ENCODE measurements around the gene GRM4. TPM values are rescaled to one million over a fixed set of nuclear protein-coding genes. Genes with fewer than 3 reads are reported as not detected.

Gene GRM4
- total RNA-seq, 1 donor from 2014 or later = not detected

DNA sequence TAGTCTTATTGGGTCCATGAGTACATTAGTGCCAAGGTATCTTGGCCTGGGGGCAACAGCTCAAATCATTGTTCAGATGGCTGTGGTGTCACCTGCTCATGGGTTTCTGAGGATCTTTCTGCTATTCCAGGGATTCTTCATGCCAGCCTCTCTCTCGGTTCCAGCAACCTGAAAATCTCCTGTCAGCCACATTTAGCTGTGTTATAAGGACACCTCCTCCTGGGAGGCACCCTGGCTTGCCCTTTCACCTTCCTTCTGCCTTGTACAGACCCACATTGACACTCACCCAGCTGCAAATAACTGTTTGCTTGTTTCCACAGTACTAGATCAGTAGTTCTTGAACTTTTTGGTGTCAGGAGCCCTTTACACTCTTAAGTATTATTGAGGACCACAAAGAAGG lies 159.9 kb downstream of the GRM4 start:
- intact Hi-C loops (cut with micrococcal nuclease) = no loop called here
- H3K4me1 ChIP-seq = no peaks in the 10 kb centered on the region
- no peak for DNase-seq
- no peaks in the 10 kb centered on the region for H3K36me3 ChIP-seq
- H3K27me3 ChIP-seq (ENCODE audit: low read depth) = peaks cover 85% of the 10 kb centered on the region
- no peak overlapping the region for H3K4me3 ChIP-seq
- no peaks in the 10 kb centered on the region for H3K9me3 ChIP-seq (replicated peaks)
- no peak overlapping the region for H3K27ac ChIP-seq (replicated peaks)
- TF ChIP-seq, protein P1, sequence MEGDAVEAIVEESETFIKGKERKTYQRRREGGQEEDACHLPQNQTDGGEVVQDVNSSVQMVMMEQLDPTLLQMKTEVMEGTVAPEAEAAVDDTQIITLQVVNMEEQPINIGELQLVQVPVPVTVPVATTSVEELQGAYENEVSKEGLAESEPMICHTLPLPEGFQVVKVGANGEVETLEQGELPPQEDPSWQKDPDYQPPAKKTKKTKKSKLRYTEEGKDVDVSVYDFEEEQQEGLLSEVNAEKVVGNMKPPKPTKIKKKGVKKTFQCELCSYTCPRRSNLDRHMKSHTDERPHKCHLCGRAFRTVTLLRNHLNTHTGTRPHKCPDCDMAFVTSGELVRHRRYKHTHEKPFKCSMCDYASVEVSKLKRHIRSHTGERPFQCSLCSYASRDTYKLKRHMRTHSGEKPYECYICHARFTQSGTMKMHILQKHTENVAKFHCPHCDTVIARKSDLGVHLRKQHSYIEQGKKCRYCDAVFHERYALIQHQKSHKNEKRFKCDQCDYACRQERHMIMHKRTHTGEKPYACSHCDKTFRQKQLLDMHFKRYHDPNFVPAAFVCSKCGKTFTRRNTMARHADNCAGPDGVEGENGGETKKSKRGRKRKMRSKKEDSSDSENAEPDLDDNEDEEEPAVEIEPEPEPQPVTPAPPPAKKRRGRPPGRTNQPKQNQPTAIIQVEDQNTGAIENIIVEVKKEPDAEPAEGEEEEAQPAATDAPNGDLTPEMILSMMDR (IDR thresholded peaks at IDR 0.05; ENCODE audit: borderline replicate concordance) = no peak

DNA sequence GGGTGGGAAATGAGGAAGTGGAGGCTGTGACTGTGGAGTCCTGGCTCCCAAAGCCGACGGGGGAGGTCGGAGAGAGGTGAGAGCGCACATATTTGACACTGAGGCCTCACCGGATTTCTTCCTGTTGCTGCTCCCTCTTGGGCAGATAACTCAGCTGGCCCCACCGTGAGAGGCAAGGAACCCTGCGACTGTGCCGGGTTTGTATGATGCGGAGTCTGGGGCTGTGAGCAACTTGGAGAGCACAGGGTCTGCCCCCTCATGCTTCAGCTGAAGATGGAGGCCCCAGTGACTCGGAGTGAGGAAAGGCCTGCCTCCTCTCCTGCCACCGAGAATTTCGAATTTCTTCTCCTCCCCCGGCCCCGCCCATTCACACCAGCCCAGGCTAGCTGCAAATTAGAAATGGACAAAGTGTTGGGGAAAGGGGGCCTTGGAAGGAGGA lies 160.6 kb downstream of the GRM4 start:
- Histone ChIP-seq H3K27ac (replicated peaks) (no peak overlapping the region), H3K4me1 (no peaks in the 10 kb centered on the region), H3K4me3 (no peak overlapping the region), H3K9me3 (replicated peaks) (no peaks in the 10 kb centered on the region), H3K27me3 (ENCODE audit: low read depth) (peaks cover 79% of the 10 kb centered on the region), H3K36me3 (no peaks in the 10 kb centered on the region)
- DNase-seq = no peak
- TF ChIP-seq, protein P1 (IDR thresholded peaks at IDR 0.05; ENCODE audit: borderline replicate concordance) = no peak
- intact Hi-C loops (cut with micrococcal nuclease) = no loop called here

DNA sequence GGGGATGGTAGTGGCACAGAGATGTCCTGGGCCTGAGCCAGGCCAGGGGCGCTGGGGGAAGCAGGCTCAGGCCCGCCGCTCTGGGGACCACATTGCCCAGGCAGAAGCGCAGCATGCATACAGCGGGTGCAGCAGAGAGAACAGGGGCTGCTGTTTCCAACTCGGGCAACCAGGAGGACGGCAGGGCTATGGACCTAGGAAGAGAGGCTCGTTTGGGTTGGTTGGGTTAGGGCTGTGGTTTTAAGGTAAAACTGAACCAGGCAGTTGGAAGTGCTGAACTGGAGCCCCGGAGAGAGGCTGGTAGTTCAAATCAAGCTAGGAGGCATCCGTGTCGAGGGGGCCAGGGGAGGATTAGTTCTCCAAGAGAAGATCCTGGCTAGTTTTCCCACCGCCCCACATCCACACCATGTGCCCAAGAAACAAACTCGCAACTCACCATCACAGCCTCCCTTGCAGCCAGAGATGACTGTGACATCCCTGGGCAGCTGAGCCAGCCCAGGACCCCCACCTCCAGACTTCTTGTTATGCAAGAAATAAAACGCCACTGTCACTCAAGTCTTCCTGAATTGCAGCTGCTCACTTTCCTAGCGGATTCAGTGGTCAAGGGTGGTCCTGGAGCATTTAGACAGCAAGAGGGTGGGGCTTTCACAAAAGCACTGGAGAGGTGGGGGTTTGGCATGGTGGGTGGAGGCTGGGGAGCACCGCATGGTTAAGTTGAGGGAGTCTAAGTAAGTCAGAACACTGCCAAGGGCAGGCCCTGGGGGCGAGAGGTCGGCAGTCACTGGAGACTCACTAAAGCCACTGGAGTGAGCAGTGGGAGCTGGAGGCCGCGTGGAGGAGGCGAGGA lies 161.2 kb downstream of the GRM4 start:
- Histone ChIP-seq H3K27ac (replicated peaks) (no peak overlapping the region), H3K36me3 (no peaks in the 10 kb centered on the region), H3K9me3 (replicated peaks) (no peaks in the 10 kb centered on the region), H3K27me3 (ENCODE audit: low read depth) (peaks cover 72% of the 10 kb centered on the region), H3K4me3 (no peak overlapping the region), H3K4me1 (no peaks in the 10 kb centered on the region)
- intact Hi-C loops (cut with micrococcal nuclease) = no loop called here
- TF ChIP-seq, protein P1 (IDR thresholded peaks at IDR 0.05; ENCODE audit: borderline replicate concordance) = no peak
- no peak for DNase-seq

DNA sequence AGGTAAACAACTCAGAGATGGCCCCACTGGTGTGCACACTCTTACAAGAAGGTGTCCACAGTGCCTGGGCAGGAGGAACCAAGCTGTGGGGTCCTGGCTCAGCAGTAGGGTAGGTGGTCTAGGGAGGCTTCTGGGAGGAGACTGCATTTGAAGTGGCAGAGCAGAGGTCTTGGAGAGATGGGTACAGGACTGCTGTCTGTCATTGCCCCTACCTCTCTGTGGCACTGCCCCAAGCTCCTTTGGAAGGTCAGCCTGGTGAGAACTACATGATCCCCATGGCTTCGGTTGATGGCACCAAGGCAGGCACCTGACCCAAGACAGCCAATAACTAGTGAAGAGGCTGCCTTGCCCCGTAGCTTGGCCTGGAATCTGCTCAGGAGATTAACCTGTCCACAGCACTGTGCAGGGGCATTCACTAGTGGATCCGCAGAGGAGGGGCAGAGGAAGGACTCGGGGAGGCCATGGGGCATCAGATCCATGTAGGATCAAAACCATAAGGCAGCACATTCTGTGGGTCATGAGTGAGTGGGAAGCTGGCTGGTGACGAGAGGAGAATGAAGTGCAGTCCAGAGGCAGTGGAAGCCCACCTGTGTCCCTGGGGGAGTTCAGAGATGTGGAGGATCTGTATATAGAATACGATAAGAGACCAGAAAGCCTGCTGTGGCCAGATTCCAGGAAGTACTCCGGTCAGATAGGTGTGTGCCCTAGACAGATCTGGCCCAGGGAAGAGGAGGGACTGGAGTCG lies 162.0 kb downstream of the GRM4 start:
- H3K27ac ChIP-seq (replicated peaks) = no peak overlapping the region
- H3K27me3 ChIP-seq (ENCODE audit: low read depth) = peaks cover 65% of the 10 kb centered on the region
- H3K9me3 ChIP-seq (replicated peaks) = no peaks in the 10 kb centered on the region
- H3K4me1 ChIP-seq = no peaks in the 10 kb centered on the region
- intact Hi-C loops (cut with micrococcal nuclease) = no loop called here
- no peak for DNase-seq
- no peak overlapping the region for H3K4me3 ChIP-seq
- no peaks in the 10 kb centered on the region for H3K36me3 ChIP-seq
- TF ChIP-seq, protein P1 (IDR thresholded peaks at IDR 0.05; ENCODE audit: borderline replicate concordance) = no peak

DNA sequence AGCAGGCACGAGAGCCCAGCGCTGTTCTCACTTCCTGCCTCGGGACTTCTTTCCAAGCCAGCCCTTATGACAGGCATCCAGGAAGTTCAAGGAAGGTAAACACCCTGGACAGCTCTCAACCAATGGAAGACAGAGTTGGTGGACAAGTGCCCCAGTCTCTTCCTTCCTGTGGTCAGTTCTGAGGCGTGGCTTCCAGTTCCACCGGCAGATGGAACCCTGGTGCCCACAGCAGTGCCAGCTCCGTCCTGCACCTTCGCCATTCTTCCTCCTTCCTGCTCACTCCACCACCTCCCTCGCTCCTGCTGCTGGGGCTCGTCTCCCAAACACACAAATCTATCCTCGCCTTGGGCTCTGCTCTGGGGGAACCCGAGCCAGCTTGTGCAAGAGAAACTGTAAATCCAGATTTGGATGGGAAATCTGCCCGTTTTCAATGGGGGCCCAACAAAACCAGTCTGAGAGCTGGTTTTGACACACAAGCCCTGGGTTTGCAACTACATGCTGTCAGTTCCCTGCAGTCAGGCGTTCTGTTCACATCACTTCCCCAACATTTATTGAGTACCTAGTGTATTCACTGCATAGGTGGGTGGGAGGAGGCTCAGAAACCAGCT lies 162.7 kb downstream of the GRM4 start:
- TF ChIP-seq, protein P1 (IDR thresholded peaks at IDR 0.05; ENCODE audit: borderline replicate concordance) = no peak
- no peak for DNase-seq
- intact Hi-C loops (cut with micrococcal nuclease) = no loop called here
- Histone ChIP-seq H3K36me3 (no peaks in the 10 kb centered on the region), H3K4me3 (no peak overlapping the region), H3K27ac (replicated peaks) (no peak overlapping the region), H3K27me3 (ENCODE audit: low read depth) (peaks cover 65% of the 10 kb centered on the region), H3K9me3 (replicated peaks) (no peaks in the 10 kb centered on the region), H3K4me1 (no peaks in the 10 kb centered on the region)
